Sciatic nerve (tissue), 2 donors: ENCODE results near the gene AFAP1. TPM values are rescaled to one million over a fixed set of nuclear protein-coding genes. Genes with fewer than 3 reads are reported as not detected.
A peak's percentile ranks its signal among the peaks of the same experiment; 100 is the strongest.

Source experiments
- ATAC-seq: fragments of 200-7000 bp; cut with Tn5 transposase; one replicate; pipeline ENCODE4 v1.9.1; 2020; ENCODE audit warnings: mild to moderate bottlenecking, moderate library complexity
- DNase-seq: peaks from one replicate; pipeline ENCODE4 v3.0.0-alpha.2; 2020; ENCODE audit warnings: low spot score
- intact Hi-C: fragments of 100-400 bp; cut with DNase I; formaldehyde crosslinking; loops from one replicate; pipeline ENCODE4 v1.14.2; 2022
- total RNA-seq: library from RNA; stranded (reverse); fragmentation: NEBNext Ultra II Directional; extraction: Animal tissue kit (Norgen Biotek cat#: 25700); gene quantifications from one replicate; pipeline ENCODE4 v1.2.1, GENCODE V29; 2021
- donor health status: DM: no; HTN: no; CAD: no.
- donor health status: DM: no; HTN: no; CAD: no.

The AFAP1 gene
- total RNA-seq, 1 donor from 2014 or later: 64.5 TPM

- DNase-seq (no peak), ATAC-seq (peak; percentile 6)
- intact Hi-C loops: no loop called here
Measured at GRCh38 chr4:7860600-7861163, 79.0 kb downstream of the AFAP1 start.

GRCh38 chr4:7859326-7859725, 80.3 kb downstream of the AFAP1 start:
- intact Hi-C loops: no loop called here
- ATAC-seq: no peak
- no peak for DNase-seq

GRCh38 chr4:7858498-7858897, 81.2 kb downstream of the AFAP1 start:
- intact Hi-C loops: no loop called here
- no peak for DNase-seq
- no peak for ATAC-seq

- no peak for ATAC-seq
- intact Hi-C loops: no loop called here
- DNase-seq: no peak
Measured at GRCh38 chr4:7857993-7858392, 81.7 kb downstream of the AFAP1 start.

GRCh38 chr4:7857238-7857701, 82.4 kb downstream of the AFAP1 start:
- DNase-seq (no peak), ATAC-seq (peak; percentile 44)
- intact Hi-C loops: no loop called here

GRCh38 chr4:7855731-7856130, 83.9 kb downstream of the AFAP1 start:
- intact Hi-C loops: no loop called here
- no peak for DNase-seq
- ATAC-seq: no peak

- DNase-seq (no peak), ATAC-seq (no peak)
- intact Hi-C loops: no loop called here
Measured at GRCh38 chr4:7854697-7855370, 84.8 kb downstream of the AFAP1 start.

GRCh38 chr4:7854216-7854615, 85.4 kb downstream of the AFAP1 start:
- intact Hi-C loops: no loop called here
- DNase-seq: no peak
- ATAC-seq: no peak

GRCh38 chr4:7853271-7853670, 86.4 kb downstream of the AFAP1 start:
- intact Hi-C loops: no loop called here
- DNase-seq (no peak), ATAC-seq (peak; percentile 6)

GRCh38 chr4:7852568-7853185, 87.0 kb downstream of the AFAP1 start:
- ATAC-seq: peak; percentile 86
- DNase-seq: peak; percentile 79
- intact Hi-C loops: no loop called here

GRCh38 chr4:7850489-7850888, 89.2 kb downstream of the AFAP1 start:
- ATAC-seq (no peak), DNase-seq (no peak)
- intact Hi-C loops: no loop called here

GRCh38 chr4:7847206-7847605, 92.5 kb downstream of the AFAP1 start:
- intact Hi-C loops: no loop called here
- ATAC-seq (no peak), DNase-seq (no peak)

GRCh38 chr4:7845493-7846128, 94.0 kb downstream of the AFAP1 start:
- DNase-seq (no peak), ATAC-seq (no peak)
- intact Hi-C loops: no loop called here

GRCh38 chr4:7844594-7844991, 95.1 kb downstream of the AFAP1 start:
- no peak for DNase-seq
- no peak for ATAC-seq
- intact Hi-C loops: no loop called here

GRCh38 chr4:7843831-7844593, 95.6 kb downstream of the AFAP1 start:
- intact Hi-C loops: no loop called here
- ATAC-seq (peak; percentile 43), DNase-seq (peak; percentile 77)

- ATAC-seq (peak; percentile 94), DNase-seq (peak; percentile 73)
- intact Hi-C loops: no loop called here
Measured at GRCh38 chr4:7842384-7843279, 97.0 kb downstream of the AFAP1 start.

GRCh38 chr4:7841894-7842293, 97.8 kb downstream of the AFAP1 start:
- intact Hi-C loops: no loop called here
- no peak for DNase-seq
- ATAC-seq: no peak

GRCh38 chr4:7841071-7841470, 98.6 kb downstream of the AFAP1 start:
- intact Hi-C loops: no loop called here
- no peak for DNase-seq
- ATAC-seq: no peak
